Measurements from ENCODE around the gene COMT.

COMT gene

DNA sequence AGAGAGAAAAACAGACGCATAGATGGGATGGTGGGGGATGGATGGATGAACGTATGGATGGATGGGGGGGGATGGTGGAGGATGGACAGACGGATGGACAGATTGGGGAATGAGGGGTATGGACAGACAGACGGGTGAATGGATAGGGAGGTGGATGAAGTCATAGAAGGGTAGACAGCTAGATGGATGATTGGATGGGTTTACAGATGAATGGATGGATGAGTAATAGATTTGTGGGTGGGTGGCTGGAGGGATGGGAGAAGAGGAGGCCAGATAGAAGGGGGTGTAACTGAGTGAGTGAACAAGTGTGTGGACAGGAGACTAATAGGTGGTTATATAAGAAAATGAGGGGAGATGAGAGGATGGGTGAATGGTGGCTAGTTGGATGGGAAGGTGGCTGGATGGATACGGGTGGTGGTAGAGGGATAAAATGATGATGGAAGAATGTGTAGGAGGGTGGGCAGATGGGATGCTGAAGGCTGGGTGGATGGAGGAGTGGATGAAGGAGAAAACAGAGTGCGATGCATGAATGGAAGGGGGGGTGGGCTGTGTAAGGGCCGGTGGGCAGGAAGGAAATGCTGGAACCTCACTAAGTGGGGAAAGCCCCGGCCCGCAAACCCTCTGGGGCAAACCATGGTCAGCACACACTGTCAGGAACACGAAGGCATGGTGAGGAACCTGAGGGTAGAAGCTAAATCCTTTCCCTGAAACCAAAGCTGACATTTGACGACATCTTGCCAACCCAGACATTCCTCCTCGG lies 53.5 kb downstream of the COMT start:
- peak; percentile 20 for DNase-seq (ENCODE audit: low read depth)
- H3K4me3 ChIP-seq (ENCODE audit: control insufficient read depth, low read depth, low read length): no peak overlapping the region
- TF ChIP-seq CTCF (conservative IDR thresholded peaks at IDR 0.05; ENCODE audit: control insufficient read depth, insufficient read depth, low read depth, low read length): no peak

DNA sequence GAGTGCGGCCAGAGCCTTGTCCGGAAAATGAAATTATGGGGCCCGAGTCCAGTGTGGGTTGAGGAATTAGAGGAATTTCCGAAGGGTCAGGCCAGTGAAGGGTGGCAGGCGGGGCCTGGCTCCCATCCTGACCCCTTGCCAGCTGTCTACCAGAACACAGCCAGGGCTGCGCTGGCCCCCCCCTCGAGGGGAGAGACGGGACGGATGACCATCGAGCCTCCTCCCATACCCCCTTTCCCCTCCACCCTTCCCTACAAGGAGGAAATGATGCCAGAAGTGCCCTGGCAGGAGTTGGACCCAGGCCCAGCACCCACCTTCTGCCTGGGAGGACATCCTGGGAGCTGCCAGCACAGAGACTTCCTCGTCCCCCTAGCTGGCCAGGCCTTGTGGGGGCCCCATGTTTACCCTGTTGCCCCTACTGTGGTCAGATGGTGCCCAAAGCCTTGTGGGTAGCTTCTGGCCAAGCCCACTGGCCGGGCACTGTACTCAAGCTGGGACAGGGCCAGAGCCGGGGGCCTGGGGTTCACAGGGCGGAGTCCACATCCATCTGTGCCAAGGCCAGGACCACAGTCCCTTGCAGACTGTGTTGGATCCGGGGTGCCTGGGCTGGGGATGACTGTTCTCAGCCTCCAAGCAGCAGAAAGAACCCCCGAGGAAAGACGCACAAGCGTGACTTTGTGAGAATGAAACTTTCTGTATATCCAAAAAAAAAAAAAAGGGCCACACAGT lies 54.2 kb downstream of the COMT start:
- no peak for DNase-seq (ENCODE audit: low read depth)
- H3K4me3 ChIP-seq (ENCODE audit: control insufficient read depth, low read depth, low read length): no peak overlapping the region
- no peak for TF ChIP-seq CTCF (conservative IDR thresholded peaks at IDR 0.05; ENCODE audit: control insufficient read depth, insufficient read depth, low read depth, low read length)

DNA sequence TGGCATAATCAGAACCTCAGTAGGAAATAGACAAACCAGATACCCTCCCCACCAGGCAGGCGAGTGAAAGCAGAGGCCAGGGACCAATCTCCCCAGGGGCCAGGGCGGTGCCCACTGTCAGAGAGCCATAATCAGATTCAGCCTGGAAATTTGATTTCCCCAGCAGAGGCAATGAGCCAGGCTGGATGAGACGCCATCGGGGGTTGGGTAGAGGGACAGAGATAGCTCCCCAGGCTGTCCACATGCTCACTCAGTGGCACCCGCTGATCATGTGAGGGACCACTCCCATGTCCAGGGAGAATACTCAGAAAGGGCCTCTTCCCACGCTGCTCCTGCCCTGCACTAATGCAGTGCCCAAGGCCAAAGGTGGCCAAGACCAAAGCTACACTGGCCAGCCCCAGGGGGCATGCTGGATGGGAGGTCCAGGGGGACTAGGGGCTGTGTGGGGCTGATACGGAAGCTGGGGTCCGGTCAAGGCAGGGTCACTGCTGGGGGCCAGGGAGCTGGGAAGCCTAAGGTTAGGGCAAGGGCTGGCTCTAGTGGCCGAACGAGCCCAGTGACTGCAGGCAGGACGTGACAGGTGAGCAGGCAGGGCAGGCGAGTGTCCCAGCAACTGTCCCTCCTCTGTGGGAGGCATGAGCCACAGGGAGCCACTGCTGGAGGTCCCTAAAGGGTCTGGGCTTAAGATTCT lies 55.3 kb downstream of the COMT start:
- no peak for DNase-seq (ENCODE audit: low read depth)
- no peak for TF ChIP-seq CTCF (conservative IDR thresholded peaks at IDR 0.05; ENCODE audit: control insufficient read depth, insufficient read depth, low read depth, low read length)
- H3K4me3 ChIP-seq (ENCODE audit: control insufficient read depth, low read depth, low read length): no peak overlapping the region

GRCh38 chr22:19997561-19998231 lies 56.1 kb downstream of the COMT start:
- H3K4me3 ChIP-seq (ENCODE audit: control insufficient read depth, low read depth, low read length): no peak overlapping the region
- DNase-seq (ENCODE audit: low read depth): no peak
- no peak for TF ChIP-seq CTCF (conservative IDR thresholded peaks at IDR 0.05; ENCODE audit: control insufficient read depth, insufficient read depth, low read depth, low read length)

DNA sequence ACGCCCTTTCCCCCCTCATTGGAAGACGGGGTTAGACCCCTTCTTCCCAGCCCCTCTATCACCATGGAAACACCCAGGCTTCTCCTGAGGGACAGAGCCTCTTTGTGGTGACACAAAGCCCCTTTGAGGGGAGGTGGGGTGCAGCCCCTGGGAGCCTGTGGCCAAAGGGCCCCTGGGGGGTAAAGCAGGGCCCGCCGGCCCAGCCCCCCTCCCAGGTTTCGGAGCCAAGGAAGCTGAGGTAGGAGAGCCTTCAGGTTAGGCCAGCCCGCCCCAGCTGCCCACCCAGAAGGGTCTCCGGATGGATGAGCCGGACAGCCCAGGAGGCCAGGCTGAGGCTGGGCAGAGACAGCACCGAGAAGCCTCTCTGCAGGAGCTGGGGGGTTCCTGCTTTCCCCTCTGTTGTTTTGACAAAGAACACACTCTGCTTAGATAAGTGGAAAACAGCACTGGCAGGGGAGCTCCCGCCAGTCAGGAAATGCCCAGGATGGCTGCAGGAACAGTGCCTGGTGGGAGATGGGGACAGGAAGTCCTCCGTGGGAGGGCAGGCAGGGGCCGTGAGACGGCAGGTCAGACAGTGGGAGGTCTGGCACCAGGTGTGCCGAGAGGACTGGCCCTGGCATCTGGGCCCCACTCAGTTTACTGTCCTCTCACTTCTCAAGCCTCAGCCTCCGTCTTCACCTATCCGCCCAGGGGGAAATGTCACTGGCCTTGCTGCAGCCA lies 56.8 kb downstream of the COMT start:
- no peak for TF ChIP-seq CTCF (conservative IDR thresholded peaks at IDR 0.05; ENCODE audit: control insufficient read depth, insufficient read depth, low read depth, low read length)
- H3K4me3 ChIP-seq (ENCODE audit: control insufficient read depth, low read depth, low read length): no peak overlapping the region
- DNase-seq (ENCODE audit: low read depth): no peak

All from fibroblast of mammary gland (primary cell).